ENCODE results near the gene TMEM143.

- no peak for TF ChIP-seq CTCF (IDR thresholded peaks at IDR 0.05)
- no peak for TF ChIP-seq POLR2A (IDR thresholded peaks at IDR 0.05)
Measured at GRCh38 chr19:48310227-48310626, 53.5 kb downstream of the TMEM143 start.
